ENCODE measurements around the gene TLR10.
"Not testable (repeated sequence)": the region's sequence is repeated elsewhere in the genome, so short reads cannot be mapped to it uniquely, and the experiment has no call there.

TLR10 gene

GRCh38 chr4:38811297-38811696, 28.5 kb upstream of the TLR10 start:
- no peaks in the 10 kb centered on the region for H3K9me3 ChIP-seq (ENCODE audit: insufficient read depth, low read depth, low read length)
- no peak overlapping the region for H2AFZ ChIP-seq (ENCODE audit: low read length)
- H3K4me1 ChIP-seq (ENCODE audit: insufficient read depth, low read length, poor library complexity, severe bottlenecking), result no peaks in the 10 kb centered on the region
- H3K4me2 ChIP-seq (ENCODE audit: low read depth, low read length, poor library complexity, severe bottlenecking), result no peak overlapping the region
- H3K4me3 ChIP-seq (ENCODE audit: low read length, poor library complexity, severe bottlenecking), result no peak overlapping the region
- H3K79me2 ChIP-seq (ENCODE audit: insufficient read depth, low read length), result no peaks in the 10 kb centered on the region
- no peak overlapping the region for H3K9ac ChIP-seq (ENCODE audit: low read depth, low read length, poor library complexity, severe bottlenecking)
- no peak for TF ChIP-seq EZH2phosphoT487 (IDR thresholded peaks at IDR 0.05; ENCODE audit: borderline replicate concordance)
- TF ChIP-seq, protein P1, sequence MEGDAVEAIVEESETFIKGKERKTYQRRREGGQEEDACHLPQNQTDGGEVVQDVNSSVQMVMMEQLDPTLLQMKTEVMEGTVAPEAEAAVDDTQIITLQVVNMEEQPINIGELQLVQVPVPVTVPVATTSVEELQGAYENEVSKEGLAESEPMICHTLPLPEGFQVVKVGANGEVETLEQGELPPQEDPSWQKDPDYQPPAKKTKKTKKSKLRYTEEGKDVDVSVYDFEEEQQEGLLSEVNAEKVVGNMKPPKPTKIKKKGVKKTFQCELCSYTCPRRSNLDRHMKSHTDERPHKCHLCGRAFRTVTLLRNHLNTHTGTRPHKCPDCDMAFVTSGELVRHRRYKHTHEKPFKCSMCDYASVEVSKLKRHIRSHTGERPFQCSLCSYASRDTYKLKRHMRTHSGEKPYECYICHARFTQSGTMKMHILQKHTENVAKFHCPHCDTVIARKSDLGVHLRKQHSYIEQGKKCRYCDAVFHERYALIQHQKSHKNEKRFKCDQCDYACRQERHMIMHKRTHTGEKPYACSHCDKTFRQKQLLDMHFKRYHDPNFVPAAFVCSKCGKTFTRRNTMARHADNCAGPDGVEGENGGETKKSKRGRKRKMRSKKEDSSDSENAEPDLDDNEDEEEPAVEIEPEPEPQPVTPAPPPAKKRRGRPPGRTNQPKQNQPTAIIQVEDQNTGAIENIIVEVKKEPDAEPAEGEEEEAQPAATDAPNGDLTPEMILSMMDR (conservative IDR thresholded peaks at IDR 0.05; ENCODE audit: low read length), result no peak
- no peaks in the 10 kb centered on the region for H3K36me3 ChIP-seq (ENCODE audit: insufficient read depth, low read length)
- H3K27me3 ChIP-seq (ENCODE audit: insufficient read depth, low read length, poor library complexity, severe bottlenecking), result no peaks in the 10 kb centered on the region
- H3F3A ChIP-seq (ENCODE audit: low read depth), result no peaks in the 10 kb centered on the region
- H4K20me1 ChIP-seq (ENCODE audit: insufficient read depth, low read length, poor library complexity, severe bottlenecking), result no peaks in the 10 kb centered on the region
- no peaks in the 10 kb centered on the region for H3K9me2 ChIP-seq (replicated peaks; ENCODE audit: low read depth, low read length)

GRCh38 chr4:38807462-38807861, 24.7 kb upstream of the TLR10 start:
- not testable (repeated sequence) for H3K9me3 ChIP-seq (ENCODE audit: insufficient read depth, low read depth, low read length); H3K9me2 ChIP-seq (replicated peaks; ENCODE audit: low read depth, low read length); H3F3A ChIP-seq (ENCODE audit: low read depth); H3K4me2 ChIP-seq (ENCODE audit: low read depth, low read length, poor library complexity, severe bottlenecking); H3K9ac ChIP-seq (ENCODE audit: low read depth, low read length, poor library complexity, severe bottlenecking); H3K4me1 ChIP-seq (ENCODE audit: insufficient read depth, low read length, poor library complexity, severe bottlenecking); H3K79me2 ChIP-seq (ENCODE audit: insufficient read depth, low read length); H3K4me3 ChIP-seq (ENCODE audit: low read length, poor library complexity, severe bottlenecking); H3K36me3 ChIP-seq (ENCODE audit: insufficient read depth, low read length); H3K27me3 ChIP-seq (ENCODE audit: insufficient read depth, low read length, poor library complexity, severe bottlenecking); H2AFZ ChIP-seq (ENCODE audit: low read length); H4K20me1 ChIP-seq (ENCODE audit: insufficient read depth, low read length, poor library complexity, severe bottlenecking)

DNA sequence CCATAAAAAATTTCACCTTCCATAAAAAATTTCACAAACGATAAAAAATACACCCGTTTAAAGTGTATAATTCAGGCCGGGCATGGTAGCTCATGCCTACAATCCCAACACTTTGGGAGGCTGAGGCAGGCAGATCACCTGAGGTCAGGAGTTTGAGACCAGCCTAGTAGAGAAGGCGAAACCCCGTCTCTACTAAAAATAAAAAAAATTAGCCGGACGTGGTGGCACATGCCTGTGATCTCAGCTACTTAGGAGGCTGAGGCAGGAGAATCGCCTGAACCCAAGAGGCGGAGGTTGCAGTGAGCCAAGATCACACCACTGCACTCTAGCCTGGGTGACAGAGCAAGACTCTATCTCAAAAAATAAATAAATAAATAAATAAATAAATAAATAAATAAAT, 23.5 kb upstream of the TLR10 start:
- not testable (repeated sequence) for H2AFZ ChIP-seq (ENCODE audit: low read length); H3K4me3 ChIP-seq (ENCODE audit: low read length, poor library complexity, severe bottlenecking); H3K4me1 ChIP-seq (ENCODE audit: insufficient read depth, low read length, poor library complexity, severe bottlenecking); H3K79me2 ChIP-seq (ENCODE audit: insufficient read depth, low read length); H3K9me2 ChIP-seq (replicated peaks; ENCODE audit: low read depth, low read length); H3K9me3 ChIP-seq (ENCODE audit: insufficient read depth, low read depth, low read length); H3F3A ChIP-seq (ENCODE audit: low read depth); H4K20me1 ChIP-seq (ENCODE audit: insufficient read depth, low read length, poor library complexity, severe bottlenecking); H3K4me2 ChIP-seq (ENCODE audit: low read depth, low read length, poor library complexity, severe bottlenecking); H3K27me3 ChIP-seq (ENCODE audit: insufficient read depth, low read length, poor library complexity, severe bottlenecking); H3K9ac ChIP-seq (ENCODE audit: low read depth, low read length, poor library complexity, severe bottlenecking); H3K36me3 ChIP-seq (ENCODE audit: insufficient read depth, low read length)

DNA sequence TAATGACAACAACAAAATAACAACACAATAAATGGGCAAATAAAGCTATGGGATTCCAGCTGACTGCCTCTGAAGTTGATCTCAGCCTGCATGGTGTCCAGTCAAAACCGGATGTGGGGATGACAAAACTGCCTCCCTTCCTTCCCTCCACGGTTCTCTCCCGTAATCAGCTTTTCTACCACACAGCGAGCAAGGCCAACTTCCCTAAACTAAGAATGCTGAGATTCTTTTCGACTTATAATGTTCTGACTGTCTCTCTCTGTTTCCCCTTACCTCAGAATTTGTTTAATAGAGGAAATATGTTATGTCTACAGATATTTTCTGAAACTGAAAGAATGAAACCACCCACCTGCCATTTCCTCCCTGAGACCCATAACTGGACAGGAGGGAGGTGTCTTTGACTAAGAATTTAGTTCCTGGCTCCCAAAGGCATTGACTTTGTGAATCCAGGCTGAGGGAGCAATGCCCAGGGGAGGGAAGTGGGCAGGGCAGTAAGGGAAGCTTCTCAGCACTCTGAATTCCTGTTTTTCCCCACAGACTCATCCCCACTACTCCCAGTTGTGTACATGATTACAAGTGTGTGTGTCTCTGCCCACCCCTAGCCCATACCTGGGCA, 22.8 kb upstream of the TLR10 start:
- Histone ChIP-seq H3K27me3 (ENCODE audit: insufficient read depth, low read length, poor library complexity, severe bottlenecking) (no peaks in the 10 kb centered on the region), H2AFZ (ENCODE audit: low read length) (peak overlapping the region; percentile 69; the same call in 1 of the 2 replicates), H3K4me2 (ENCODE audit: low read depth, low read length, poor library complexity, severe bottlenecking) (no peak overlapping the region), H3F3A (ENCODE audit: low read depth) (no peaks in the 10 kb centered on the region), H3K4me3 (ENCODE audit: low read length, poor library complexity, severe bottlenecking) (no peak overlapping the region), H3K79me2 (ENCODE audit: insufficient read depth, low read length) (no peaks in the 10 kb centered on the region), H4K20me1 (ENCODE audit: insufficient read depth, low read length, poor library complexity, severe bottlenecking) (no peaks in the 10 kb centered on the region), H3K36me3 (ENCODE audit: insufficient read depth, low read length) (no peaks in the 10 kb centered on the region), H3K4me1 (ENCODE audit: insufficient read depth, low read length, poor library complexity, severe bottlenecking) (no peaks in the 10 kb centered on the region), H3K9me2 (replicated peaks; ENCODE audit: low read depth, low read length) (no peaks in the 10 kb centered on the region), H3K9me3 (ENCODE audit: insufficient read depth, low read depth, low read length) (peaks cover 2% of the 10 kb centered on the region; the same call in 1 of the 2 replicates), H3K9ac (ENCODE audit: low read depth, low read length, poor library complexity, severe bottlenecking) (no peak overlapping the region)
- TF ChIP-seq, protein P1 (conservative IDR thresholded peaks at IDR 0.05; ENCODE audit: low read length), result no peak
- no peak for TF ChIP-seq EZH2phosphoT487 (IDR thresholded peaks at IDR 0.05; ENCODE audit: borderline replicate concordance)
